ENCODE data around the gene MSRB3. TPM values are rescaled to one million over a fixed set of nuclear protein-coding genes. Genes with fewer than 3 reads are reported as not detected.

Gene MSRB3
- total RNA-seq, 1 donor from 2014 or later: 3.7 TPM

GRCh38 chr12:65367396-65367795 lies 88.9 kb downstream of the MSRB3 start:
- TF ChIP-seq CTCF (IDR thresholded peaks at IDR 0.05) (no peak), EZH2 (IDR thresholded peaks at IDR 0.05) (no peak), EZH2phosphoT487 (IDR thresholded peaks at IDR 0.05) (no peak)
- H3K36me3 ChIP-seq: no peaks in the 10 kb centered on the region
- H3F3A ChIP-seq (ENCODE audit: low read depth): no peaks in the 10 kb centered on the region
- no peak overlapping the region for H3K27ac ChIP-seq
- Mint-ChIP-seq H3K9me3 (no peaks in the 10 kb centered on the region), H3K27me3 (ENCODE audit: insufficient read depth, low read depth) (no peaks in the 10 kb centered on the region), H3K4me3 (no peak overlapping the region), H3K36me3 (no peaks in the 10 kb centered on the region), H3K27ac (no peak overlapping the region), H3K4me1 (peaks cover 15% of the 10 kb centered on the region)
- no peak for DNase-seq (ENCODE audit: low spot score)
- H3K27me3 ChIP-seq: no peaks in the 10 kb centered on the region
- no peak overlapping the region for H3K9ac ChIP-seq
- peaks cover 6% of the 10 kb centered on the region for H3K4me1 ChIP-seq
- H3K9me3 ChIP-seq (ENCODE audit: low read depth): no peaks in the 10 kb centered on the region
- H3K4me2 ChIP-seq: no peak overlapping the region
- no peak overlapping the region for H3K4me3 ChIP-seq
- no peaks in the 10 kb centered on the region for H3K79me2 ChIP-seq (ENCODE audit: low read depth)
- H2AFZ ChIP-seq (replicated peaks): no peak overlapping the region
- H4K20me1 ChIP-seq (ENCODE audit: low read depth): no peaks in the 10 kb centered on the region

GRCh38 chr12:65368055-65368454 lies 89.6 kb downstream of the MSRB3 start:
- no peak overlapping the region for H3K4me3 Mint-ChIP-seq
- no peaks in the 10 kb centered on the region for H3F3A ChIP-seq (ENCODE audit: low read depth)
- no peaks in the 10 kb centered on the region for H4K20me1 ChIP-seq (ENCODE audit: low read depth)
- TF ChIP-seq EZH2phosphoT487 (IDR thresholded peaks at IDR 0.05) (no peak), CTCF (IDR thresholded peaks at IDR 0.05) (no peak), EZH2 (IDR thresholded peaks at IDR 0.05) (no peak)
- no peak overlapping the region for H3K27ac Mint-ChIP-seq
- DNase-seq (ENCODE audit: low spot score): peak; percentile 18
- H3K9me3 Mint-ChIP-seq: no peaks in the 10 kb centered on the region
- no peak overlapping the region for H3K9ac ChIP-seq
- no peak overlapping the region for H3K4me3 ChIP-seq
- no peaks in the 10 kb centered on the region for H3K36me3 Mint-ChIP-seq
- H3K27me3 Mint-ChIP-seq (ENCODE audit: insufficient read depth, low read depth): no peaks in the 10 kb centered on the region
- no peaks in the 10 kb centered on the region for H3K36me3 ChIP-seq
- no peaks in the 10 kb centered on the region for H3K27me3 ChIP-seq
- H3K9me3 ChIP-seq (ENCODE audit: low read depth): no peaks in the 10 kb centered on the region
- H2AFZ ChIP-seq (replicated peaks): no peak overlapping the region
- H3K4me2 ChIP-seq: no peak overlapping the region
- peaks cover 6% of the 10 kb centered on the region for H3K4me1 ChIP-seq
- H3K79me2 ChIP-seq (ENCODE audit: low read depth): no peaks in the 10 kb centered on the region
- H3K4me1 Mint-ChIP-seq: peaks cover 8% of the 10 kb centered on the region
- no peak overlapping the region for H3K27ac ChIP-seq

DNA sequence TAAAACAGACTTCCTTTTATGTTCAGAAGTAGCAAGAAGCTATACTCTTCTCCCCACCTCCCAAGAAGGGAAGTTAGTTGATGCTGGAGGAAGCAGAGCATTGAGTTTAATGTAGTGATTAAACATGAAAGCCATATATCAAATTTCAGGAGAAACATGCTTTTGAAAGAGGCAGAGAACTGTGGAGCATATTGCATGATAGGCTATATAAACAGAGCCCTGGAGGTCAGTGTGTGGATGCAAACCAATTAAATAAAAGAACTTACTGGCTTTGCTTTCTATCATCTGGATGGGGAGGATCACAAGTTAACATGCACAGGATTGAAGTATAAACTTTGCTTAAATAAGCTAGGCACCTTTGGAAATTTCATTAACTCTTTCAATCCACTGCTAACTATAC lies 94.1 kb downstream of the MSRB3 start:
- Histone ChIP-seq H3K79me2 (ENCODE audit: low read depth) (no peaks in the 10 kb centered on the region), H3K27me3 (no peaks in the 10 kb centered on the region), H3K9ac (no peak overlapping the region), H3K27ac (no peak overlapping the region), H3K4me3 (no peak overlapping the region), H3F3A (ENCODE audit: low read depth) (no peaks in the 10 kb centered on the region), H3K36me3 (no peaks in the 10 kb centered on the region), H3K4me1 (peaks cover 6% of the 10 kb centered on the region), H4K20me1 (ENCODE audit: low read depth) (no peaks in the 10 kb centered on the region), H3K4me2 (no peak overlapping the region), H2AFZ (replicated peaks) (no peak overlapping the region), H3K9me3 (ENCODE audit: low read depth) (no peaks in the 10 kb centered on the region)
- peaks cover 12% of the 10 kb centered on the region for H3K4me1 Mint-ChIP-seq
- no peak overlapping the region for H3K4me3 Mint-ChIP-seq
- no peaks in the 10 kb centered on the region for H3K27me3 Mint-ChIP-seq (ENCODE audit: insufficient read depth, low read depth)
- DNase-seq (ENCODE audit: low spot score): no peak
- TF ChIP-seq EZH2 (IDR thresholded peaks at IDR 0.05): no peak
- no peak for TF ChIP-seq EZH2phosphoT487 (IDR thresholded peaks at IDR 0.05)
- H3K27ac Mint-ChIP-seq: no peak overlapping the region
- peaks cover 1% of the 10 kb centered on the region for H3K36me3 Mint-ChIP-seq
- H3K9me3 Mint-ChIP-seq: no peaks in the 10 kb centered on the region

DNA sequence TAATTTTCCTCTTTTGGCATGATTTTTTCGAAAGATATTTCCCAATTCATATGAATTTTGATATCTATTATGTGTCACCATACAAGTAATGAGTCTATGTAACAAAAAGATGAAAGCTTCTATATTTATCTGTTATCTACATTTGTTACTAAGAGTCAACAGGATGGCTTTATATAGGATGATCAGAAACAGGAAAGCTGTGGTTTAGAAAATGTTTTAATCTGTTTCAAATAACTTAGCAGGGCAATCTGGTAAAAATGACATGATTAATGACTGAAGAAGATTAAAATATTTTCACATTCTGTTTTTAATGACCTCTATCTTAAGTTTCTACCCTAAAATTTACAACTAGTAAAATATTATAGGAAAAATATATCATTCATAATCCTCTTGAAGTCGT lies 105.8 kb downstream of the MSRB3 start:
- Histone ChIP-seq H3K9me3 (ENCODE audit: low read depth) (no peaks in the 10 kb centered on the region), H3F3A (ENCODE audit: low read depth) (no peaks in the 10 kb centered on the region), H3K4me2 (no peak overlapping the region), H3K36me3 (no peaks in the 10 kb centered on the region), H3K27ac (no peak overlapping the region), H3K9ac (no peak overlapping the region), H4K20me1 (ENCODE audit: low read depth) (no peaks in the 10 kb centered on the region), H3K4me3 (no peak overlapping the region), H3K79me2 (ENCODE audit: low read depth) (no peaks in the 10 kb centered on the region), H3K4me1 (no peaks in the 10 kb centered on the region), H2AFZ (replicated peaks) (no peak overlapping the region), H3K27me3 (no peaks in the 10 kb centered on the region)
- Mint-ChIP-seq H3K4me1 (no peaks in the 10 kb centered on the region), H3K9me3 (no peaks in the 10 kb centered on the region), H3K27me3 (ENCODE audit: insufficient read depth, low read depth) (no peaks in the 10 kb centered on the region), H3K27ac (no peak overlapping the region), H3K36me3 (no peaks in the 10 kb centered on the region), H3K4me3 (no peak overlapping the region)
- no peak for DNase-seq (ENCODE audit: low spot score)
- TF ChIP-seq EZH2phosphoT487 (IDR thresholded peaks at IDR 0.05): no peak
- no peak for TF ChIP-seq EZH2 (IDR thresholded peaks at IDR 0.05)
